Liver (tissue), 2 donors: Measurements from ENCODE around the gene DSC1.

Experiments used
- TF ChIP-seq, protein P1 (sequence below): IDR thresholded peaks from 2 replicates; pipeline ENCODE4 v1.6.1; 2016; ENCODE audit warnings: antibody characterized with exemption, mild to moderate bottlenecking
- TF ChIP-seq, protein P2 (sequence below): IDR thresholded peaks from 2 replicates; pipeline ENCODE4 v1.6.1; 2016; ENCODE audit warnings: antibody characterized with exemption
- TF ChIP-seq, protein P3 (sequence below): fragments of 150-350 bp; IDR thresholded peaks from 2 replicates; pipeline ENCODE4 v1.5.1; 2017; ENCODE audit warnings: improper control_type of control experiment, low read depth, low read length; ENCODE audit not compliant: missing input control
- donor health status: healthy.

DNA sequence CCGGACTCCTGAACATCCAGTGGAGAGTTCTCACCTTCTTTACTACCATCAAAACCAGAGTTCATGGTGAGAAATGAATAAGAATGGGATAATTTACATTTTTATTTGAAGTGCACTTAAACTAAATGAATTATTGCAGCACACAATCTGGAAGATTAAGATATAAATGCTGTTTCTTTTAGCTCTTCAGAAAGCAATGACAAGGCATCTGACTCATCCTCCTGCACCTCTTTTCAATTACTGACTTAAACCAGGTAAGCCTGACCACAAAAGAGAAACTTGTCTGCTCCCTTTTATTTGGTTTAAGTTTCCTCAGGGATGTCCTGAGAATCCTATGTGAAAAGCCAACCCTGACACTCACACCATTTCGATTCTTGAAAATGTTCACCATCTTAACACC, 59.7 kb downstream of the DSC1 start:
- TF ChIP-seq, protein P1, sequence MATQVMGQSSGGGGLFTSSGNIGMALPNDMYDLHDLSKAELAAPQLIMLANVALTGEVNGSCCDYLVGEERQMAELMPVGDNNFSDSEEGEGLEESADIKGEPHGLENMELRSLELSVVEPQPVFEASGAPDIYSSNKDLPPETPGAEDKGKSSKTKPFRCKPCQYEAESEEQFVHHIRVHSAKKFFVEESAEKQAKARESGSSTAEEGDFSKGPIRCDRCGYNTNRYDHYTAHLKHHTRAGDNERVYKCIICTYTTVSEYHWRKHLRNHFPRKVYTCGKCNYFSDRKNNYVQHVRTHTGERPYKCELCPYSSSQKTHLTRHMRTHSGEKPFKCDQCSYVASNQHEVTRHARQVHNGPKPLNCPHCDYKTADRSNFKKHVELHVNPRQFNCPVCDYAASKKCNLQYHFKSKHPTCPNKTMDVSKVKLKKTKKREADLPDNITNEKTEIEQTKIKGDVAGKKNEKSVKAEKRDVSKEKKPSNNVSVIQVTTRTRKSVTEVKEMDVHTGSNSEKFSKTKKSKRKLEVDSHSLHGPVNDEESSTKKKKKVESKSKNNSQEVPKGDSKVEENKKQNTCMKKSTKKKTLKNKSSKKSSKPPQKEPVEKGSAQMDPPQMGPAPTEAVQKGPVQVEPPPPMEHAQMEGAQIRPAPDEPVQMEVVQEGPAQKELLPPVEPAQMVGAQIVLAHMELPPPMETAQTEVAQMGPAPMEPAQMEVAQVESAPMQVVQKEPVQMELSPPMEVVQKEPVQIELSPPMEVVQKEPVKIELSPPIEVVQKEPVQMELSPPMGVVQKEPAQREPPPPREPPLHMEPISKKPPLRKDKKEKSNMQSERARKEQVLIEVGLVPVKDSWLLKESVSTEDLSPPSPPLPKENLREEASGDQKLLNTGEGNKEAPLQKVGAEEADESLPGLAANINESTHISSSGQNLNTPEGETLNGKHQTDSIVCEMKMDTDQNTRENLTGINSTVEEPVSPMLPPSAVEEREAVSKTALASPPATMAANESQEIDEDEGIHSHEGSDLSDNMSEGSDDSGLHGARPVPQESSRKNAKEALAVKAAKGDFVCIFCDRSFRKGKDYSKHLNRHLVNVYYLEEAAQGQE: no peak
- TF ChIP-seq, protein P2, sequence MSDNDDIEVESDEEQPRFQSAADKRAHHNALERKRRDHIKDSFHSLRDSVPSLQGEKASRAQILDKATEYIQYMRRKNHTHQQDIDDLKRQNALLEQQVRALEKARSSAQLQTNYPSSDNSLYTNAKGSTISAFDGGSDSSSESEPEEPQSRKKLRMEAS: no peak
- TF ChIP-seq, protein P3, sequence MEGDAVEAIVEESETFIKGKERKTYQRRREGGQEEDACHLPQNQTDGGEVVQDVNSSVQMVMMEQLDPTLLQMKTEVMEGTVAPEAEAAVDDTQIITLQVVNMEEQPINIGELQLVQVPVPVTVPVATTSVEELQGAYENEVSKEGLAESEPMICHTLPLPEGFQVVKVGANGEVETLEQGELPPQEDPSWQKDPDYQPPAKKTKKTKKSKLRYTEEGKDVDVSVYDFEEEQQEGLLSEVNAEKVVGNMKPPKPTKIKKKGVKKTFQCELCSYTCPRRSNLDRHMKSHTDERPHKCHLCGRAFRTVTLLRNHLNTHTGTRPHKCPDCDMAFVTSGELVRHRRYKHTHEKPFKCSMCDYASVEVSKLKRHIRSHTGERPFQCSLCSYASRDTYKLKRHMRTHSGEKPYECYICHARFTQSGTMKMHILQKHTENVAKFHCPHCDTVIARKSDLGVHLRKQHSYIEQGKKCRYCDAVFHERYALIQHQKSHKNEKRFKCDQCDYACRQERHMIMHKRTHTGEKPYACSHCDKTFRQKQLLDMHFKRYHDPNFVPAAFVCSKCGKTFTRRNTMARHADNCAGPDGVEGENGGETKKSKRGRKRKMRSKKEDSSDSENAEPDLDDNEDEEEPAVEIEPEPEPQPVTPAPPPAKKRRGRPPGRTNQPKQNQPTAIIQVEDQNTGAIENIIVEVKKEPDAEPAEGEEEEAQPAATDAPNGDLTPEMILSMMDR: no peak
